NT2/D1 (cell line): ENCODE data around the gene IGF1R.

ENCODE experiments used
- SUZ12 ChIP-seq: IDR thresholded peaks from 2 replicates; pipeline ENCODE4 v1.6.1; 2011; ENCODE audit not compliant: insufficient read length, insufficient read depth; ENCODE audit errors: extremely low read depth
- YY1 ChIP-seq: IDR thresholded peaks from 2 replicates; pipeline ENCODE4 v1.6.1; 2011; ENCODE audit not compliant: insufficient read length, insufficient read depth
- ZNF274 ChIP-seq: IDR thresholded peaks from 2 replicates; pipeline ENCODE4 v1.6.1; 2011; ENCODE audit warnings: mild to moderate bottlenecking, low read depth, low read length

DNA sequence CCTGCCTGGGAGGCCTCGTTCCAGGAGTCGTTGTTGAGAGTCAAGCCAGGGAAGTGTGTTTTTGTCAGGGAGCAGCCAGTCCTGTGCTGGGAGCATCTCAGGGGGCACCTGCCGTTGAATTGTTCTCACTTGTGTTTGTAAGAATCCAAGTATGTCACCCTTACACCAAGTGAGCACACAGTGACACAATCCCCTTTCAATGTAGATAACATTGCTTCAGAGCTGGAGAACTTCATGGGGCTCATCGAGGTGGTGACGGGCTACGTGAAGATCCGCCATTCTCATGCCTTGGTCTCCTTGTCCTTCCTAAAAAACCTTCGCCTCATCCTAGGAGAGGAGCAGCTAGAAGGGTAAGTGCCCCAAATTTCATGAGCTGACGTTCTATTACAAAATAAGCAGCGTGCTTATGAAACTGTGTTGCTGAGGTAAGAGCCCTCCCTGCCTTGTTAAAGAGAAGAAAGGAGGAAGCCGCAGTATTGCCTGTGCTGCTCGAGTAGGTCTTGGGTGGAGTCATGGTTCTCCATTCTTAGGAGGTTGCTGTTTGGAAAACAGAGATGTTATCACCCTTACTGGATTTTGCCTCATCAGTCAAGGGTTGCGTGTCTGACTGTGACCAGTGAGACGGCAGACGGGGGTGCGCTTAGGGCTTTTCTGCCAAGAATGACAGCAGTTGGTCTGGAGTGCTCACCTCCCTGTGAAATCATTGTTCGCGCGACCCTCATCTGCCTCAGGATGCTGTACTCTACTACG lies 251.1 kb downstream of the IGF1R start:
- TF ChIP-seq ZNF274, result no peak
- TF ChIP-seq SUZ12, result no peak
- no peak for TF ChIP-seq YY1
